Left lung (tissue), 10 donors: ENCODE results near the gene FGFR3. TPM values are rescaled to one million over a fixed set of nuclear protein-coding genes. Genes with fewer than 3 reads are reported as not detected.

Experiments
- ATAC-seq: fragments of 200-7000 bp; cut with Tn5 transposase; one replicate; pipeline ENCODE4 v1.9.1; 2020; ENCODE audit warnings: moderate library complexity
- DNase-seq, 4 donors: peaks; one replicate each; pipeline ENCODE4 v3.0.0-alpha.2; 2013 to 2020
- H3K27ac ChIP-seq, 2 donors: fragments of 200-600 bp; sonication (generic) in 1 of 2; one replicate each; pipeline versions ENCODE4 v1.5.0 to v1.8.0; 2020 to 2021
- H3K27me3 ChIP-seq, 2 donors: fragments of 200-600 bp; sonication (generic) in 1 of 2; one replicate each; pipeline versions ENCODE4 v1.5.0 to v1.8.0; 2020 to 2021
- H3K36me3 ChIP-seq, 2 donors: fragments of 200-600 bp; sonication (generic) in 1 of 2; one replicate each; pipeline versions ENCODE4 v1.5.0 to v1.8.0; 2020 to 2021
- H3K4me1 ChIP-seq, 2 donors: fragments of 200-600 bp; one replicate each; pipeline ENCODE4 v1.8.0; 2021
- H3K4me3 ChIP-seq, 2 donors: fragments of 200-600 bp; sonication (generic) in 1 of 2; one replicate each; pipeline versions ENCODE4 v1.5.0 to v1.8.0; 2020 to 2021; ENCODE audit warnings: mild to moderate bottlenecking in 1 of 2
- H3K9me3 ChIP-seq, 2 donors: fragments of 200-600 bp; sonication (generic) in 1 of 2; one replicate each; pipeline versions ENCODE4 v1.5.0 to v1.8.0; 2020 to 2021
- intact Hi-C, 2 donors: fragments of 100-400 bp; cut with DNase I; formaldehyde crosslinking; loops; one replicate each; pipeline versions ENCODE4 v1.11.2 to v1.14.2; 2022
- polyA plus RNA-seq, 6 donors: library from polyadenylated mRNA; unstranded; fragments of 120-200 nt; gene quantifications; one replicate each; pipeline ENCODE4 v1.2.1, GENCODE V29; 2013; ENCODE audit not compliant: insufficient read length in 6 of 6
- total RNA-seq, 2 donors: library from RNA; stranded (reverse); fragmentation: NEBNext Ultra II Directional; extraction: Animal tissue kit (Norgen Biotek cat#: 25700); gene quantifications; one replicate each; pipeline ENCODE4 v1.2.1, GENCODE V29; 2021
- TF ChIP-seq, protein P1 (sequence below), 2 donors: fragments of 200-600 bp; sonication (generic) in 1 of 2; IDR thresholded peaks; one replicate each; pipeline versions ENCODE4 v1.5.0 to v1.8.0; 2021; ENCODE audit warnings: antibody characterized with exemption in 2 of 2
- donor health status: DM: no; HTN: yes; CAD: no.
- donor health status: DM: no; HTN: no; CAD: no.

FGFR3 gene
- total and polyA plus RNA-seq, 8 donors, result 10.8 to 134 (median 90.4) TPM

DNA sequence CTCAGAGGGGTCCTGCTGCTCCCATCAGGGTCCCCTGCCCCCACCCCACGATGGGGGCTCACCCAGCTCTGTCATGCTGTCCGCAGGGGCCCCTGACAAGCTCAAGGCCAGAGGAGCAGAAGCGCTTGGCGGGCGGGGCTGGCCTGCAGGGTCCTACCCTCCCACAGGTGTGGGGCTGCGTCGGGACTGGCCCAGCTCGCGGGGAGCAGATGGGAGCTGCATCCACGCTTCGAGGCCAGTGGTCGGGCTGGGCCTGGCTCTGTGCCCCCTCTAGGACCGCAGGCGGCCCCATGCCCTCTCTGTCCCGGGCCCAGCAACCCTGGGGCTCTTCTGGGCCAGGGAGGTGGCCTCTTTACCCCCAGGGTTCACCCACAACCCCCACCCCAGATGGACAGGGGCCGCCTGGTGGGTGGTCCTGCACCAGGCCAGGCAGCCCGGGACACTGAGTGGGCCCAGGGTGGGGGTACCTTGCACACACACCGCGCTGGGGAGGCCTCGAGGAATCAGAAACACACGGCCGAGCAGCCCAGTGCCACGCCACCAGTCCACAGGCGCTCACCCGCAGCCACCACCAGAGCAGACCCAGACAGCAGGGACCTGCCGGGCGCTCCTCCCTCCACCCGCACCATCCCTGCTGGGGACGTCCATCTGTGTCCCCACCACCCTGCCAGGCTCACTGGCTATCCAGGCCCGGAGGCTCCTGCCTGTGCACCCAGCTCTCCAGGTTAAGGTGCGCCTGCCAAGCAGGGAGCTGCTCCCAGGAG lies 41.8 kb upstream of the FGFR3 start:
- peaks cover 13 to 28% of the 10 kb centered on the region in 2 donors for H3K4me1 ChIP-seq
- no peaks in the 10 kb centered on the region for H3K36me3 ChIP-seq
- DNase-seq, result no peak
- no peak overlapping the region for H3K4me3 ChIP-seq
- no peak overlapping the region for H3K27ac ChIP-seq
- no peaks in the 10 kb centered on the region for H3K9me3 ChIP-seq
- intact Hi-C loops, result no loop called here
- ATAC-seq, result no peak
- TF ChIP-seq, protein P1, sequence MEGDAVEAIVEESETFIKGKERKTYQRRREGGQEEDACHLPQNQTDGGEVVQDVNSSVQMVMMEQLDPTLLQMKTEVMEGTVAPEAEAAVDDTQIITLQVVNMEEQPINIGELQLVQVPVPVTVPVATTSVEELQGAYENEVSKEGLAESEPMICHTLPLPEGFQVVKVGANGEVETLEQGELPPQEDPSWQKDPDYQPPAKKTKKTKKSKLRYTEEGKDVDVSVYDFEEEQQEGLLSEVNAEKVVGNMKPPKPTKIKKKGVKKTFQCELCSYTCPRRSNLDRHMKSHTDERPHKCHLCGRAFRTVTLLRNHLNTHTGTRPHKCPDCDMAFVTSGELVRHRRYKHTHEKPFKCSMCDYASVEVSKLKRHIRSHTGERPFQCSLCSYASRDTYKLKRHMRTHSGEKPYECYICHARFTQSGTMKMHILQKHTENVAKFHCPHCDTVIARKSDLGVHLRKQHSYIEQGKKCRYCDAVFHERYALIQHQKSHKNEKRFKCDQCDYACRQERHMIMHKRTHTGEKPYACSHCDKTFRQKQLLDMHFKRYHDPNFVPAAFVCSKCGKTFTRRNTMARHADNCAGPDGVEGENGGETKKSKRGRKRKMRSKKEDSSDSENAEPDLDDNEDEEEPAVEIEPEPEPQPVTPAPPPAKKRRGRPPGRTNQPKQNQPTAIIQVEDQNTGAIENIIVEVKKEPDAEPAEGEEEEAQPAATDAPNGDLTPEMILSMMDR (IDR thresholded peaks at IDR 0.05), result no peak
- peaks cover 0 to 16% of the 10 kb centered on the region in 2 donors for H3K27me3 ChIP-seq

DNA sequence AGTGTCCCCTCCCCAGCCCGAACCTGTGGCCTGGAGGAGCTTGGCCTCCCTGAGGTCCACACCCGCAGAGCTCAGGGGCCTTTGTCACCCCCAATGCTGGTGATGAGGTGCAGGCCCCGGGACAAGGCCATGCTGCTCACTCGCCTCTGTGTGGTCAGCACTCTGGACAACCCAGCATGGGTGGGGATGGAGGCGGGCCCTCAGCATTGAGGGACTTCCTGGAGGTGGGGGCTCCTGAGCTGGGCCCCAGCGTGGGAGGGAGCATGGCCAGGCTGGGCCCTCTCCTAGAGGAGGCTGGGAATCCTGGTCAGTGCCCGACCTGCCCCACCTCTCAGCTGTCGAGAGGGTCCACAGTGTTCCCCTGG lies 41.2 kb upstream of the FGFR3 start:
- no peak for DNase-seq
- no peak overlapping the region for H3K4me3 ChIP-seq

DNA sequence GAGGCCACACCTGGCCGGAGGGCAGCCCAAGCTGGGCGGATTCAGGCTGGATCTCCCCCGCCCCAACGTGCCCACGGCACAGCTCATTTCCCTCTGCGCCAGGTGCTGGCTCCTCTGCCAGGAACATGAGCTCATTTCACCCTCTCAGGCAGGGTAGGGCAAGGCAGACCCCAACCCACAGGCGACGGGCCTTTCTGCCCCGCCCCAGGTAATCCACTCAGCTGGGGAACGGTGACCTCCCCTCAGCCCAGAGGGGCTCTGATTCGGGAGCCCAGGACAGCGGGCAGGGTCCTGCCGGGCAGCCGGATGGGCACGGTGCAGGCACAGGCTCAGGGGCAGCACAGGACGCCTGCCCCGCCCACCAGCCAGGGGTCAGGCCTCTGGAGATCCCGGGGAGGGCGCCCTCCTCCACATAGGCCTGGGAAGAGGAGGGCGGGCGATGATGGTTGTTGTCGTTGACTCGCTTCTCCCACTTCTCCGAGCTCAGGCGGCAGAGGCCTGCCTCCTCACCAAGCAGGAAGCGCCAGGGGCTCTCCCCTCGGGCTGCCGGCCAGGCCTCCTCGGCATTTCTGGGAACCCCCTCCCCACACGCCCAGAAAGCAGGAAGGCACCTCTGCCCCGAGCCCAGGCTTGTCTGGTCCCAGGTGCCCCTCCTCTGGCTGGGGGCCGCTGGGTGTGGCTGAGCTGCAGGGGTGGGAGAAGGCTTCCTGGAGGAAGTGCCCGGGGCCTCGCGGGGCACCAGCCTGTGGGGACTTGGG lies 40.6 kb upstream of the FGFR3 start:
- TF ChIP-seq, protein P1 (IDR thresholded peaks at IDR 0.05), result no peak
- DNase-seq, result peak in 1 of 4 donors; percentile 63

More for the DNA sequence above, 41.2 kb upstream of the FGFR3 start:
- TF ChIP-seq, protein P1 (IDR thresholded peaks at IDR 0.05), result no peak
- ATAC-seq, result peak; percentile 79
- Histone ChIP-seq H3K9me3 (no peaks in the 10 kb centered on the region), H3K4me1 (peaks cover 13 to 28% of the 10 kb centered on the region in 2 donors), H3K27me3 (peaks cover 0 to 12% of the 10 kb centered on the region in 2 donors), H3K27ac (no peak overlapping the region), H3K36me3 (no peaks in the 10 kb centered on the region)
- intact Hi-C loops, result no loop called here

DNA sequence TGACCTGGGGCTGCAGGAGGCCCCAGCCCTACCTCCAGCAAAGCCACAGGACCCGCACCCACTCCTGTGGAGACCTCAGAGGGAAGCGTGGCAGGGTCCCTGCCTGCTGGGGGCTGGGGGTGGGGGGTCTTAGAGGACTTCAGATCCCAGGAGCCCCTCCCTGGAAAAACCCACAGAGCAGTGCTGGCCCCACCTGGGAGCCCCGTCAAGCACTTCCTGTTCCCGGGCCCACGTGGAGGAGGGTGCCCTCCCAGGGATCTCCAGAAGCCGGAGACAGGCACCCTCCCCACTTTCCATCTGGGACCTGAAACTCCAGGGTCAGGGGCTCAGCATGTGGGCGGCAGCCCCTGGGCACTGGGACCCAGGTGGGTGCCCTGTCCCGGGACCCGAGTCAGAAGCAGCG lies 39.8 kb upstream of the FGFR3 start:
- DNase-seq (no peak), ATAC-seq (no peak)
- H3K36me3 ChIP-seq, result no peaks in the 10 kb centered on the region
- intact Hi-C loops, result no loop called here
- H3K4me1 ChIP-seq, result peaks cover 13 to 27% of the 10 kb centered on the region in 2 donors
- TF ChIP-seq, protein P1 (IDR thresholded peaks at IDR 0.05), result no peak
- no peak overlapping the region for H3K4me3 ChIP-seq
- H3K27me3 ChIP-seq, result peaks cover 0 to 5% of the 10 kb centered on the region in 2 donors
- H3K9me3 ChIP-seq, result no peaks in the 10 kb centered on the region
- H3K27ac ChIP-seq, result no peak overlapping the region

More for the DNA sequence above, 40.6 kb upstream of the FGFR3 start:
- no peaks in the 10 kb centered on the region for H3K9me3 ChIP-seq
- peaks cover 0 to 12% of the 10 kb centered on the region in 2 donors for H3K27me3 ChIP-seq
- intact Hi-C loops, result no loop called here
- H3K4me1 ChIP-seq, result peaks cover 13 to 28% of the 10 kb centered on the region in 2 donors
- peak; percentile 50 for ATAC-seq
- H3K36me3 ChIP-seq, result no peaks in the 10 kb centered on the region
- H3K27ac ChIP-seq, result no peak overlapping the region
- no peak overlapping the region for H3K4me3 ChIP-seq

DNA sequence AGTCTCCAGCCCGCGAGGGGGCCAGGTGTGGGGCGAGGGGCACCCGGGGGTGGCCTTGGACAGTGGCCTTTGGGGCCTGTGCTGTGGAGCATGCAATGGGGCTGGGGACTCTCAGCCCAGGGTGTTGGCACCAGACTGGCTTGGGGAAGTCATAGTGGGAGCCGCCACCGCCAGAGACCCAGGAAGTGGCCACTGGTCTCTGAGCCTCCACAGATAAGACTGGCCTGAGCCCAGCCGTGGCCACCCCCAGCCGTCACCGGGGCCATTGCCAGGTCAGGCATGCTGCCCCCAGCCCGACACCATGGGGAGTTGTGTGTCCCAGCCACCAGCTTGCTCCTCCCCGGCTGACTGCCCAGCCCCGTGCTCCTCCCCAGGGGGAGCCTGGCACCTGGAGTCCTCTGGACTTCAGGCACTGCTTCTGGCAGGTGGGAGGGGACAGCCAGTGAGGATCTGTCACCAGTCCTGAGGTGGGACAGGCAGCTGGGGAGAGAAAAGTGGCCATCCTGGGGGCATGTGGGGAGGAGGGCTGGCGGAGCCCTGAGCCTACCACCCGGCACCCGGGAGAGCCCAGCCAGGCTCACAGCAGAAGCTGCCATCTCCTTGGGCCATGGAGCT lies 39.3 kb upstream of the FGFR3 start:
- H3K27me3 ChIP-seq, result no peaks in the 10 kb centered on the region
- no peak for ATAC-seq
- intact Hi-C loops, result no loop called here
- peaks cover 13 to 23% of the 10 kb centered on the region in 2 donors for H3K4me1 ChIP-seq
- TF ChIP-seq, protein P1 (IDR thresholded peaks at IDR 0.05), result no peak
- H3K9me3 ChIP-seq, result no peaks in the 10 kb centered on the region
- H3K36me3 ChIP-seq, result no peaks in the 10 kb centered on the region
- no peak overlapping the region for H3K27ac ChIP-seq
- no peak for DNase-seq
- no peak overlapping the region for H3K4me3 ChIP-seq
